ENCODE measurements around the gene PNPLA8. TPM values are rescaled to one million over a fixed set of nuclear protein-coding genes. Genes with fewer than 3 reads are reported as not detected.

Gene PNPLA8
- total and polyA plus RNA-seq, 2 of the 4 experiments (the other 2 are of a cell fraction), result 7.0 to 14.5 TPM

DNA sequence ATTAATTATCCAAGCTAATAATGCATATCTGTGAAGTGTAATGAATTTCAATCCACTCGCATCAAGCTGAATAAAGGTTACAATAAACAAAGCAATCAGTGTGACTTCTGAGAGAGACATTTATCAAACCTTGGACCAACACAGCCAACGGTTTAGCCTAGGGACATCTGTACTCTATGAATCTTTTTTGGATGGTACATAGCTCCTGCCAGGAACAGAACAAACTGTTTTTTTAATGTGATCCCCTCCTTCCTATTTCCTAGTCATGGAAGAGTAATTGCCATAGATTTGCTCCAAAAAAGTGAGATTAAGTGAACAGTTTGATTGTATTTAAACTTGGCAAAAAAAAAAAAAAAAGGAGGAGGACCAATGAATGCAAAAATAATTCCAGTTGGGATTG is 58.5 kb downstream of the PNPLA8 start:
- no peak overlapping the region for H3K18ac ChIP-seq (ENCODE audit: low read depth, low read length)
- H3K79me1 ChIP-seq (ENCODE audit: low read depth in 1 of 2, low read length in 2 of 2), result no peaks in the 10 kb centered on the region
- BruUV-seq (replicated peaks), result no TSS peak
- no peak overlapping the region for H3K14ac ChIP-seq (replicated peaks; ENCODE audit: low read depth, low read length)
- H4K8ac ChIP-seq (ENCODE audit: low read depth in 2 of 2, low read length in 2 of 2), result no peak overlapping the region
- no peak overlapping the region for H2BK20ac ChIP-seq (ENCODE audit: low read depth, low read length)
- no peaks in the 10 kb centered on the region for H3K9me1 ChIP-seq (ENCODE audit: insufficient read depth, low read length)
- TF ChIP-seq CTCF (conservative IDR thresholded peaks at IDR 0.05; ENCODE audit: low read depth, low read length), result no peak
- TF ChIP-seq CHD1 (IDR thresholded peaks at IDR 0.05; ENCODE audit: low read depth, low read length), result no peak
- no peak for TF ChIP-seq POLR2A (IDR thresholded peaks at IDR 0.05; ENCODE audit: low read depth, low read length)
- no peak for TF ChIP-seq MXI1 (IDR thresholded peaks at IDR 0.05; ENCODE audit: borderline replicate concordance, low read depth, low read length)
- TF ChIP-seq USF2 (IDR thresholded peaks at IDR 0.05; ENCODE audit: low read depth, low read length), result no peak
- no peak for TF ChIP-seq RCOR1 (IDR thresholded peaks at IDR 0.05; ENCODE audit: insufficient replicate concordance, low read length)
- no peak for TF ChIP-seq MAZ (IDR thresholded peaks at IDR 0.05; ENCODE audit: borderline replicate concordance, low read depth, low read length)
- TF ChIP-seq, protein P1, sequence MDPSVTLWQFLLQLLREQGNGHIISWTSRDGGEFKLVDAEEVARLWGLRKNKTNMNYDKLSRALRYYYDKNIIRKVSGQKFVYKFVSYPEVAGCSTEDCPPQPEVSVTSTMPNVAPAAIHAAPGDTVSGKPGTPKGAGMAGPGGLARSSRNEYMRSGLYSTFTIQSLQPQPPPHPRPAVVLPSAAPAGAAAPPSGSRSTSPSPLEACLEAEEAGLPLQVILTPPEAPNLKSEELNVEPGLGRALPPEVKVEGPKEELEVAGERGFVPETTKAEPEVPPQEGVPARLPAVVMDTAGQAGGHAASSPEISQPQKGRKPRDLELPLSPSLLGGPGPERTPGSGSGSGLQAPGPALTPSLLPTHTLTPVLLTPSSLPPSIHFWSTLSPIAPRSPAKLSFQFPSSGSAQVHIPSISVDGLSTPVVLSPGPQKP (IDR thresholded peaks at IDR 0.05; ENCODE audit: borderline replicate concordance, low read depth, low read length), result no peak
- TF ChIP-seq BHLHE40 (IDR thresholded peaks at IDR 0.05; ENCODE audit: low read depth, low read length), result no peak
- no peak overlapping the region for H3K23ac ChIP-seq (ENCODE audit: low read depth, low read length)
- no peak overlapping the region for H3K9ac ChIP-seq (ENCODE audit: low read depth, low read length)
- intact Hi-C loops (cut with micrococcal nuclease), result no loop called here
- dilution Hi-C loops (cut with HindIII; ENCODE audit: low sequenced_read_pairs, unreplicated experiment), result no loop called here
- ATAC-seq (ENCODE audit: low read depth) (no peak), DNase-seq (no peak)
- no peak overlapping the region for H3K4me2 ChIP-seq (ENCODE audit: low read depth, low read length)
- H3K4me3 ChIP-seq (ENCODE audit: insufficient read depth, low read depth, low read length), result no peak overlapping the region
- no peak overlapping the region for H2BK15ac ChIP-seq (ENCODE audit: low read depth, low read length)
- H3K36me3 ChIP-seq (ENCODE audit: control insufficient read depth, insufficient read depth, low read length), result no peaks in the 10 kb centered on the region
- no peaks in the 10 kb centered on the region for H3K9me3 ChIP-seq (ENCODE audit: control insufficient read depth, insufficient read depth, low read length)
- WGBS, 2 experiments (ENCODE audit: extremely low coverage in 2 of 2, insufficient read length in 1 of 2), result no CpG with 5 or more reads among the region's 2 CpGs
- no peaks in the 10 kb centered on the region for H4K20me1 ChIP-seq (ENCODE audit: insufficient read depth, low read length)
- H4K5ac ChIP-seq (ENCODE audit: low read depth, low read length), result no peak overlapping the region
- no peak overlapping the region for H4K91ac ChIP-seq (ENCODE audit: insufficient read depth, low read depth, low read length)
- no peak overlapping the region for H2BK120ac ChIP-seq (ENCODE audit: low read depth, low read length)
- CTCF ChIA-PET, result no interaction called here
- H3K56ac ChIP-seq (ENCODE audit: extremely low read depth, insufficient read depth, low read length), result no peak overlapping the region
- no peak overlapping the region for H2AFZ ChIP-seq (replicated peaks; ENCODE audit: low read length, poor library complexity)
- no peak overlapping the region for H2AK9ac ChIP-seq (replicated peaks; ENCODE audit: low read depth, low read length, poor library complexity)
- POLR2A ChIA-PET (ENCODE audit: unreplicated experiment), result no interaction called here
- H3K27me3 ChIP-seq (ENCODE audit: control insufficient read depth, insufficient read depth, low read length), result 0 out of 2 replicates have a peak, but pooled peaks cover 2% of the 10 kb centered on the region
- no peak overlapping the region for H2BK5ac ChIP-seq (ENCODE audit: low read depth, low read length, poor library complexity, severe bottlenecking)
- H3K4ac ChIP-seq (ENCODE audit: low read depth, low read length), result no peak overlapping the region
- no peak overlapping the region for H2AK5ac ChIP-seq (ENCODE audit: low read depth, low read length)
- H3K27ac ChIP-seq (ENCODE audit: insufficient read depth, low read length), result no peak overlapping the region
- no peaks in the 10 kb centered on the region for H3K4me1 ChIP-seq (ENCODE audit: control insufficient read depth, insufficient read depth, low read length)
- in situ Hi-C loops (cut with MboI; ENCODE audit: low sequenced_read_pairs), result no loop called here

All from IMR-90 (cell line).